GM12801 (cell line): ENCODE measurements around the gene DDX52.

Experiments used
- TF ChIP-seq, protein P1 (sequence below): IDR thresholded peaks from one replicate; pipeline ENCODE4 v1.5.1; 2011; ENCODE audit warnings: control low read depth; ENCODE audit not compliant: insufficient read length; ENCODE audit errors: extremely low read depth

DDX52 gene

DNA sequence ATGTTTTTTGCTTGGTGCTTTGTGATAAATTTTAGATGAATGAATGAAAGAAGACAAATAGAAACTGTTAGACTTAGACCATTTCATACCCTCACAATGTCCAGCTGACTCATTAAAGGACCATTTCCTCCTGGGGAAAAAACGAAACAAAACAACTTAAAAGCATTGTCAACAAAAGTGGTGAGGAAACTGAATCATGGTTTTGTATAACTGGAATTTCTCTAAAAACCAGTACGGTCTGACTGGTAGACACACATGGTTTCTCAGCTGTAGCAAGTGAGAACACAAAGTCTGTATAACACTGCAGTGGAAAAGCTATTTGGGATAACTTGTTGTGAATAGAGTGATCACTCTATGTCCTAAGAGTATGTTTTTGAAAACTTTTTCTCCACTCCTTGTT, 5.3 kb upstream of the DDX52 start:
- TF ChIP-seq, protein P1, sequence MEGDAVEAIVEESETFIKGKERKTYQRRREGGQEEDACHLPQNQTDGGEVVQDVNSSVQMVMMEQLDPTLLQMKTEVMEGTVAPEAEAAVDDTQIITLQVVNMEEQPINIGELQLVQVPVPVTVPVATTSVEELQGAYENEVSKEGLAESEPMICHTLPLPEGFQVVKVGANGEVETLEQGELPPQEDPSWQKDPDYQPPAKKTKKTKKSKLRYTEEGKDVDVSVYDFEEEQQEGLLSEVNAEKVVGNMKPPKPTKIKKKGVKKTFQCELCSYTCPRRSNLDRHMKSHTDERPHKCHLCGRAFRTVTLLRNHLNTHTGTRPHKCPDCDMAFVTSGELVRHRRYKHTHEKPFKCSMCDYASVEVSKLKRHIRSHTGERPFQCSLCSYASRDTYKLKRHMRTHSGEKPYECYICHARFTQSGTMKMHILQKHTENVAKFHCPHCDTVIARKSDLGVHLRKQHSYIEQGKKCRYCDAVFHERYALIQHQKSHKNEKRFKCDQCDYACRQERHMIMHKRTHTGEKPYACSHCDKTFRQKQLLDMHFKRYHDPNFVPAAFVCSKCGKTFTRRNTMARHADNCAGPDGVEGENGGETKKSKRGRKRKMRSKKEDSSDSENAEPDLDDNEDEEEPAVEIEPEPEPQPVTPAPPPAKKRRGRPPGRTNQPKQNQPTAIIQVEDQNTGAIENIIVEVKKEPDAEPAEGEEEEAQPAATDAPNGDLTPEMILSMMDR: no peak

DNA sequence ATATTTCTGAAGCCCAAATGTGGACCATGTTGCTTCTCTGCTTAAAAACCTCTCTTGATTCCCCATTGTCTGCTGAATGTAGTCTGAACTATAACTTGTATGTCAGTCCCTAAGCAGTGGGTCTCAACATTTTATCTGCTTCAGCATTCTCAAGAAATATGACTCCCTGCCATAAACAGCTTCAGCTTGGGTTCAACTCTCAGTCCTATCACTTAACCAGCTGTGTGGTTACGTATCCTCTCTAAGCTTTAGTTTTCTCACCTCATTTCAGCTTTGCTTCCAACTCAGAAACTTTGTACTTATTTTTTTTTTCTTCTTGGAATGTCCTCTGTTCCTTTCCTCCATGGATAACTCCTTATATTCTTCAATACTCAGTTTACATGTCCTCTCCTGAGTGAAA, 4.6 kb upstream of the DDX52 start:
- TF ChIP-seq, protein P1: no peak

DNA sequence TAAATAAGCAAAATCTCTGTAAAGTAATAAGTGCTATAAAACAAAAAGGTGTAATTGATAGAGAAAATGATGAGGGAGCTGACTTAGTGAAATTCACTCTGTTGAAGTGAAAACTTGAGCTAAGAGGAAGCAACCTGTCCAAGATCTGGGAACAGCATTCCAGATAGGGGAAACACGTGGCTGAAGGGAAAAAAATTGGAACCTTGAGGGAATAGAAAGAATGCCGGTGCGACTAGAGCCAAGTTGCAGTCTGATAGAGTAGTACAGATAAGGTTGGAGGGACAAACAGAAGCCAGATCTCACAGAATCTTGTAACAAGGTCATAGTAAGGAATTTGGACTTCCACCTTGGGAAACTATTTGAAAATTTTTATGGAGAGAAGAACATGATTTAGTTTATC, 623 bp upstream of the DDX52 start:
- TF ChIP-seq, protein P1: no peak

DNA sequence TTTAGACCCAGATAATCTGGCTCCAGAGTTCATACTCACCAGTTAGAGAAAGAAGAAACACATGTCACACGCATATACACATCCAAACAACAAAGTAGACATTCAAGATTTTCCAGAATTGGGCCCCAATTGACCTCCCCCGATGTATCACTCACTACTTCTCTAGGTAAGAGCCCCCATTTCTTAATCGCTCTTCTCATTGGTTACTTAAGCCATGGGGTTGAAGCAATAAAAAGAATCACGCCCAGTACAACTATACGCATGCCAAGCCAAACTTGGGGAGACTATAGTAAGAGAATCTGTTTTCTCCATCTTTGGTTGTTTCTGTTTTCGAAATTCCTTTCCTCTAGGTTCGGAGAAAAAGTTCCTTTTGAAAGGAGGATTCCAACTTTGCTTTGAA, 565 bp downstream of the DDX52 start:
- TF ChIP-seq, protein P1: no peak

DNA sequence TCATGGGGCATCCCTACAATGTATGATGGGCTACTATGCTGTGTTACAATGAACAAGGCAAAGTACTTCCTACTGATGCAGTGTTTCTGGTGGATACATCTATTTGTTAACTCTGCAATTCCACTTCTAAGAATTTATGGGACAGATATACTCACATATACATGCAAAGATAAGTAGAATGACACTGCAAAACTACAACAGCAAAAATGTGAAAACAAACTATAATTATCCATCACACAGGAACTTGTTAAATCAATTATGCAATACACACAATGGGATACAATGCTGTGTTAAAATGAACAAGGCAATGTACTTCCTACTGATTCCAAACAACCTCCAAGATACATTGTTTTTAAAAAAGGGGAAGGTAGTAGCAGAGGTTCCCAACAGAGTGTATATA, 3.2 kb downstream of the DDX52 start:
- TF ChIP-seq, protein P1: no peak

DNA sequence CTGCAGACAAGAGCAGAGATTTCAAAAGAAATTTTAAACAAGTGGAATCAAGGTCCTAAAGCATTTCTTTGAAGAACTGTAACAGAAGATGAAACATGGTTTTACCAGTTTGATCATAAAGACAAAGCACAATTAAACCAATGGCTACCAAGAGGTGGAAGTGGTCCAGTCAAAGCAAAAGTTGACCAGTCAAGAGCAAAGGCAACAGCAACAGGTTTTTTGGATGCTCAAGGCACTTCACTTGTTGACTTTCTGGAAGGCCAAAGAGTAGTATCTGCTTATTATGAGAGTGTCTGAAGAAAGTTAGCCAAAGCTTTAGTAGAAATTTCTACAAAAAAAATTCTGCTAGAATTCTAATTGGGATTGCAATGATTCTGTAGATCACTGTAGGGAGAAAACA, 5.3 kb downstream of the DDX52 start:
- TF ChIP-seq, protein P1: no peak

DNA sequence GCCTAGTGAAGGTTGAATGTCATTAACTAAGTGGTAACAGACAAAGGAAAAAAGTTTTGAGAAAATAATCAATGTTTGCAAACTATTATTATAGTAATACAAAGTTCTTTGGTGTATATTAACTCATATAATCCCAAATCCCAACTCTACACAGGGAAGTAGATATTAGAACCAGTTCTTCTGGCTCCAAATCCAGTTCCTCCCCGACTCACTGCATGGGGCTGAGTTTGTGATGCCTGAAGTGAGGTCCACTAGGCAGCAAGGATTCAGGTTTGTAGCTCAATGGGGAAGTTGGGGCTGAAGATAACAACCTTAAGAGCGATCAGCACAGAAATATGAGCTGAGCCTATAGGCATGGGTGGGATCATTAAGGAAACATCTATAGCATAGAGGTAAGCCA, 28.4 kb downstream of the DDX52 start:
- TF ChIP-seq, protein P1: no peak

DNA sequence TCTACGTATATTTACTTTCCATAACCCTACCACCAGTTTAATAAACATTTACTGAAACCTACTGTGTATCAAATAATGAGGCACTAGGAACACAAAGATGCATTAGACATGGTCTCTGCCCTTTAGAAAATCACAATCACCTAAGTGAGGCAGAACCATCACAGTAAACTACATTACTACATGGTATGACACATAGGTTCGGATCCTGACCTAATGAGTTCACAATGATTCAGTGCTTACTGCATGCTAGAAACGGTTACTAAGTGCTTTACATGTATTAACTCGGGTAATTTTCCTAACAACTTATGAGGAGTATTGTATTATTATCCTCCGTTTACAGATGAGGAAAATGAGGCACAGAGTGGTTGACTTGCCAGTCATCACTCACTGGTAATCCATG, 28.9 kb downstream of the DDX52 start:
- TF ChIP-seq, protein P1: no peak
